ENCODE results near the gene KLF1.

- TF ChIP-seq CTCF (IDR thresholded peaks at IDR 0.05) (no peak), SIN3A (IDR thresholded peaks at IDR 0.05; ENCODE audit: borderline replicate concordance, insufficient read depth, low read depth, low read length) (no peak), REST (IDR thresholded peaks at IDR 0.05; ENCODE audit: insufficient read depth in 1 of 2, low read depth in 2 of 2, low read length in 1 of 2) (no peak), POLR2AphosphoS5 (IDR thresholded peaks at IDR 0.05; ENCODE audit: low read depth, low read length) (no peak), TCF7L2 (IDR thresholded peaks at IDR 0.05; ENCODE audit: low read depth, low read length) (no peak)
Measured at GRCh38 chr19:12912571-12912970, 25.6 kb upstream of the KLF1 start.

Measured in Panc1 (cell line).